ENCODE results near the gene CIPC.

The CIPC gene

DNA sequence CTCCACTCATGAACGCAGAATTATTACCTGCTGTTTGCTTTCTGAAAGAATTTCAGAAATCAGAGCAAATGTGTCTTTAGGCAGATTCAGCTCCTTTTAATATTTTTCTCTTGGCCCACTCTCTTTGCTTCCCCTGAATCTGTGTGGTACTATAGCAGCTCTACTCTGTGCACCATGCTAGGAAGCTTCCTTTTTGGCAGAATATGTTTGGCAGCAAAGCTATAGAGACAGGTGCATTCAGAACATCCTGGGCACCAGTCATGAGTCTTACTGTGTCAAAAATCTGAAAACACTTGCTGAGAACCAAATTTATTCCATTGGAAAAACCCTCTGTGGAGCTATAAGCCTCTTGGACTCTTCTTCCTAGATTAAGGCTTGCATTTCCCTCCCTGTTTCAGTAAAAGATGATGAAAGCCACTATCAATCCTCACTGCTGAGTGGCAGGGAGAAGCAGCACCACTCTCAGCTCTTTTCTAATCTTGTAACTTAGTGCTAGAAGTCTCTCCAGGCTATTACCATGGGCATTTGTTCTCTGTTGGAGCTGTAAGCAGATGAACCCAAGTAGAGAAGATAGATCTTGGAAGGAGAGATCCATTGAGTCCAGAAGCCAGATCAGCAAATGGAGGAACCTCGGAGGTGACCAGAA is 18.2 kb downstream of the CIPC start:
- DNase-seq = no peak

DNA sequence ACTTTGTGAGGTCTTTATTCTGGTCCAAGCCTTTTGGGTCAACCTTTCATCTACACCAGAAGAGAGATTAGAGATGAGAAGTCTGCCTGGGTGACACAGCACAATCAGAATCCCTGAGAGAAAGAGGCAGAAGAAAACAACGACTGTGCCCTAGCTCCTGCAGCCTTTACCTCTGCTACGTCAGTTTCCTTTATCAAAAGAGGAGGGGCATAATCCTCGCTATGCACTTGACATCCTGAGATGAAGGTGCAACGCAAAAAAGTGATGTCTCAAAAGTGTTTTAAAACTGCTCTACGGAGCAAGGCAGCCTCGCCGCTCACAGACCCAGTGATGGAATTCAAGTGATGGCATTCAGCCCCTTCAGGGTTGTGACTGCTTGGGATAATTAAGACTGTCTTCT is 21.8 kb downstream of the CIPC start:
- H3K27ac ChIP-seq (ENCODE audit: low read depth, low read length) = no peak overlapping the region
- no peak overlapping the region for H2BK12ac ChIP-seq (ENCODE audit: low read length)
- peaks cover 9 to 14% of the 10 kb centered on the region in 2 experiments for H3K4me1 ChIP-seq (ENCODE audit: control insufficient read depth in 1 of 2, insufficient read depth in 2 of 2, low read length in 2 of 2)
- H2AK5ac ChIP-seq (ENCODE audit: low read length) = no peak overlapping the region
- no peak overlapping the region for H3K9ac ChIP-seq (ENCODE audit: low read length)
- H3K27me3 ChIP-seq (ENCODE audit: insufficient read depth, low read length) = no peaks in the 10 kb centered on the region
- no peak overlapping the region for H4K91ac ChIP-seq (ENCODE audit: low read depth, low read length)
- H3K79me1 ChIP-seq (ENCODE audit: low read length) = peaks cover 5% of the 10 kb centered on the region
- no peaks in the 10 kb centered on the region for H3K9me3 ChIP-seq (ENCODE audit: insufficient read depth, low read depth, low read length)
- no peak overlapping the region for H4K12ac ChIP-seq (ENCODE audit: low read depth, low read length)
- H3K18ac ChIP-seq (ENCODE audit: low read length) = no peak overlapping the region
- H4K8ac ChIP-seq (ENCODE audit: low read depth, low read length) = no peak overlapping the region
- H2AFZ ChIP-seq (ENCODE audit: insufficient read depth, low read length, poor library complexity) = no peak overlapping the region
- H3K4me3 ChIP-seq (ENCODE audit: low read depth, low read length) = no peak overlapping the region
- H3K36me3 ChIP-seq (ENCODE audit: control insufficient read depth in 1 of 2, insufficient read depth in 2 of 2, low read length in 2 of 2) = peaks cover 3 to 8% of the 10 kb centered on the region in 2 experiments
- no peak overlapping the region for H3K14ac ChIP-seq (ENCODE audit: low read length)
- no peak for DNase-seq
- no peaks in the 10 kb centered on the region for H3K79me2 ChIP-seq (ENCODE audit: control insufficient read depth, insufficient read depth, low read length, poor library complexity)
- no peak overlapping the region for H2BK120ac ChIP-seq (ENCODE audit: insufficient read depth, low read length, poor library complexity)
- no peak overlapping the region for H2BK5ac ChIP-seq (ENCODE audit: low read depth, low read length, poor library complexity)
- no peak overlapping the region for H3K4ac ChIP-seq (ENCODE audit: low read depth, low read length)
- H3K4me2 ChIP-seq (ENCODE audit: low read length) = no peak overlapping the region
- no peak overlapping the region for H3K23ac ChIP-seq (ENCODE audit: low read length)
- no CpG with 5 or more reads among the region's 7 CpGs for WGBS (ENCODE audit: extremely low coverage, insufficient coverage, insufficient read length)

More for the DNA sequence above, 18.2 kb downstream of the CIPC start:
- no CpG with 5 or more reads among the region's 2 CpGs for WGBS (ENCODE audit: extremely low coverage, insufficient coverage, insufficient read length)
- no peak overlapping the region for H2AFZ ChIP-seq (ENCODE audit: insufficient read depth, low read length, poor library complexity)
- peaks cover 3% of the 10 kb centered on the region for H3K79me2 ChIP-seq (ENCODE audit: control insufficient read depth, insufficient read depth, low read length, poor library complexity)
- H2BK12ac ChIP-seq (ENCODE audit: low read length) = no peak overlapping the region
- H3K14ac ChIP-seq (ENCODE audit: low read length) = no peak overlapping the region
- no peak overlapping the region for H3K4me2 ChIP-seq (ENCODE audit: low read length)
- H3K4me1 ChIP-seq (ENCODE audit: control insufficient read depth in 1 of 2, insufficient read depth in 2 of 2, low read length in 2 of 2) = peaks cover 5% of the 10 kb centered on the region in 2 experiments
- H2BK120ac ChIP-seq (ENCODE audit: insufficient read depth, low read length, poor library complexity) = no peak overlapping the region
- no peaks in the 10 kb centered on the region for H3K9me3 ChIP-seq (ENCODE audit: insufficient read depth, low read depth, low read length)
- no peaks in the 10 kb centered on the region for H3K27me3 ChIP-seq (ENCODE audit: insufficient read depth, low read length)
- no peak overlapping the region for H2BK5ac ChIP-seq (ENCODE audit: low read depth, low read length, poor library complexity)
- no peak overlapping the region for H3K27ac ChIP-seq (ENCODE audit: low read depth, low read length)
- H3K18ac ChIP-seq (ENCODE audit: low read length) = no peak overlapping the region
- H4K8ac ChIP-seq (ENCODE audit: low read depth, low read length) = no peak overlapping the region
- H3K36me3 ChIP-seq (ENCODE audit: control insufficient read depth in 1 of 2, insufficient read depth in 2 of 2, low read length in 2 of 2) = peaks cover 18 to 23% of the 10 kb centered on the region in 2 experiments
- H4K91ac ChIP-seq (ENCODE audit: low read depth, low read length) = no peak overlapping the region
- no peak overlapping the region for H4K12ac ChIP-seq (ENCODE audit: low read depth, low read length)
- H2AK5ac ChIP-seq (ENCODE audit: low read length) = no peak overlapping the region
- no peaks in the 10 kb centered on the region for H3K79me1 ChIP-seq (ENCODE audit: low read length)
- H3K23ac ChIP-seq (ENCODE audit: low read length) = no peak overlapping the region
- H3K9ac ChIP-seq (ENCODE audit: low read length) = no peak overlapping the region
- no peak overlapping the region for H3K4ac ChIP-seq (ENCODE audit: low read depth, low read length)
- no peak overlapping the region for H3K4me3 ChIP-seq (ENCODE audit: low read depth, low read length)

DNA sequence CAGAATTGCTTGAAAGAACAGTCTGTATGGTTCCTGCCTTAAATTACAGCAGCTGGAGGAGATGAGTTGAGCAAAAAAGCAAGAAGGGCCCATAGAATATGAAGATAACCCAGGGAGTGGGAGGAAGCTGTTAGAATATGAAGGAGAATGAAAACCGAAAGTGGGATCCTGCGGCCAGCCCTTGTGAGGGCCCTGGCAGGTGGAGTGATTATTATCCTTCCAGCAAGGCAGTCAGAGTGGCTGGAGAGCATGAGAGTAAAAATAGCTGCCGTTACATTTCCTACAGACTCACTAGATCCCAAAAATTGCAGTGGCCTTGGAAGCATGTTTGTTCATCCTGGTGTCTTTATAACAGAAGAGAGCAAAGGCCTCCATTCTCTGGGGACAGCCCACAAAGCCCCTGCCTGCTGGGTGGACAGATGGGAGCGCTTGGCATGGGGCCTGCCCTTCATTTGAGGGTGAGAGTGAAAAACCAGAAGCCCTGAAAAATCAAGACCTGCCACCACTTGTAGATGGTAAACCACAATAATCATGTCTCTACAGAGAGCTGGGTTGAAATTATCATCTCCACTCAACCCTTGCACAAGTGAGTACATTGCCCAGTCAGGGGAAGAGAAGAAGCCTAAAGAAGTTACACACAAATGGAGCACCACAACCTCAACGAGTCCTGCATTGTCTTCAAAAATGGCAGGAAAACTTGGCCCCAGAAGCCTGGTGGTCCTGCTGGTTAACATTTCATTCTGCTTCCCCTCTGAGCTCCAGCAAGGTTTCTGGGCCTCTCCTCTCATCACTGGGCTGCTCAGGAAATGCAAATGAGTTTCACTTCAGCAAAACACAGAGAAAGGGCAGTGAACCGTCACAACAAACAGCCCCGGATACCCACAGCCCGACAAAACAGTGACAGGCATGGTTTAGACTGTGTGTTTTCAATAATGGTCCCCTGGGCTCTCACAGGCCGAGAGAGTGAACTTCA is 23.0 kb downstream of the CIPC start:
- no peaks in the 10 kb centered on the region for H3K27me3 ChIP-seq (ENCODE audit: insufficient read depth, low read length)
- no peak overlapping the region for H3K4ac ChIP-seq (ENCODE audit: low read depth, low read length)
- peaks cover 3 to 8% of the 10 kb centered on the region in 2 experiments for H3K36me3 ChIP-seq (ENCODE audit: control insufficient read depth in 1 of 2, insufficient read depth in 2 of 2, low read length in 2 of 2)
- H3K18ac ChIP-seq (ENCODE audit: low read length) = no peak overlapping the region
- H2AFZ ChIP-seq (ENCODE audit: insufficient read depth, low read length, poor library complexity) = no peak overlapping the region
- no peak overlapping the region for H2BK5ac ChIP-seq (ENCODE audit: low read depth, low read length, poor library complexity)
- no peak overlapping the region for H3K23ac ChIP-seq (ENCODE audit: low read length)
- no peak overlapping the region for H2BK120ac ChIP-seq (ENCODE audit: insufficient read depth, low read length, poor library complexity)
- no peak overlapping the region for H4K8ac ChIP-seq (ENCODE audit: low read depth, low read length)
- no peak overlapping the region for H4K12ac ChIP-seq (ENCODE audit: low read depth, low read length)
- no peak overlapping the region for H3K27ac ChIP-seq (ENCODE audit: low read depth, low read length)
- no peaks in the 10 kb centered on the region for H3K9me3 ChIP-seq (ENCODE audit: insufficient read depth, low read depth, low read length)
- no peak overlapping the region for H3K14ac ChIP-seq (ENCODE audit: low read length)
- peaks cover 13 to 14% of the 10 kb centered on the region in 2 experiments for H3K4me1 ChIP-seq (ENCODE audit: control insufficient read depth in 1 of 2, insufficient read depth in 2 of 2, low read length in 2 of 2)
- no peaks in the 10 kb centered on the region for H3K79me2 ChIP-seq (ENCODE audit: control insufficient read depth, insufficient read depth, low read length, poor library complexity)
- H3K79me1 ChIP-seq (ENCODE audit: low read length) = peaks cover 5% of the 10 kb centered on the region
- no peak overlapping the region for H2BK12ac ChIP-seq (ENCODE audit: low read length)
- H4K91ac ChIP-seq (ENCODE audit: low read depth, low read length) = no peak overlapping the region
- no peak overlapping the region for H2AK5ac ChIP-seq (ENCODE audit: low read length)
- no peak overlapping the region for H3K4me3 ChIP-seq (ENCODE audit: low read depth, low read length)
- DNase-seq = no peak
- H3K9ac ChIP-seq (ENCODE audit: low read length) = no peak overlapping the region
- H3K4me2 ChIP-seq (ENCODE audit: low read length) = no peak overlapping the region
- WGBS (ENCODE audit: extremely low coverage, insufficient coverage, insufficient read length) = no CpG with 5 or more reads among the region's 9 CpGs

GRCh38 chr14:77122526-77123125 is 24.6 kb downstream of the CIPC start:
- no peak for DNase-seq
- H3K4ac ChIP-seq (ENCODE audit: low read depth, low read length) = no peak overlapping the region
- no peak overlapping the region for H3K4me2 ChIP-seq (ENCODE audit: low read length)
- peaks cover 13 to 14% of the 10 kb centered on the region in 2 experiments for H3K4me1 ChIP-seq (ENCODE audit: control insufficient read depth in 1 of 2, insufficient read depth in 2 of 2, low read length in 2 of 2)
- peaks cover 5% of the 10 kb centered on the region for H3K79me1 ChIP-seq (ENCODE audit: low read length)
- no peak overlapping the region for H2AFZ ChIP-seq (ENCODE audit: insufficient read depth, low read length, poor library complexity)
- no peak overlapping the region for H2AK5ac ChIP-seq (ENCODE audit: low read length)
- H4K12ac ChIP-seq (ENCODE audit: low read depth, low read length) = no peak overlapping the region
- H3K36me3 ChIP-seq (ENCODE audit: control insufficient read depth in 1 of 2, insufficient read depth in 2 of 2, low read length in 2 of 2) = peaks cover 3 to 4% of the 10 kb centered on the region in 2 experiments
- no peak overlapping the region for H3K23ac ChIP-seq (ENCODE audit: low read length)
- no peak overlapping the region for H3K4me3 ChIP-seq (ENCODE audit: low read depth, low read length)
- H3K14ac ChIP-seq (ENCODE audit: low read length) = no peak overlapping the region
- no peak overlapping the region for H3K27ac ChIP-seq (ENCODE audit: low read depth, low read length)
- H4K91ac ChIP-seq (ENCODE audit: low read depth, low read length) = no peak overlapping the region
- H3K27me3 ChIP-seq (ENCODE audit: insufficient read depth, low read length) = no peaks in the 10 kb centered on the region
- H3K9ac ChIP-seq (ENCODE audit: low read length) = no peak overlapping the region
- H2BK5ac ChIP-seq (ENCODE audit: low read depth, low read length, poor library complexity) = no peak overlapping the region
- H2BK120ac ChIP-seq (ENCODE audit: insufficient read depth, low read length, poor library complexity) = no peak overlapping the region
- WGBS (ENCODE audit: extremely low coverage, insufficient coverage, insufficient read length) = no CpG with 5 or more reads among the region's 6 CpGs
- no peak overlapping the region for H3K18ac ChIP-seq (ENCODE audit: low read length)
- no peaks in the 10 kb centered on the region for H3K9me3 ChIP-seq (ENCODE audit: insufficient read depth, low read depth, low read length)
- H3K79me2 ChIP-seq (ENCODE audit: control insufficient read depth, insufficient read depth, low read length, poor library complexity) = no peaks in the 10 kb centered on the region
- no peak overlapping the region for H2BK12ac ChIP-seq (ENCODE audit: low read length)
- no peak overlapping the region for H4K8ac ChIP-seq (ENCODE audit: low read depth, low read length)

Data from trophoblast cell (in vitro differentiated cells and primary cell).